Activated T-cell treated with anti-CD3 and anti-CD28 coated beads, Interleukin-2, amount 50 U/mL, for 4 hours (primary cell): Measurements from ENCODE around the gene TSPOAP1. TPM values are rescaled to one million over a fixed set of nuclear protein-coding genes. Genes with fewer than 3 reads are reported as not detected.
"Not testable (repeated sequence)": the region's sequence is repeated elsewhere in the genome, so short reads cannot be mapped to it uniquely, and the experiment has no call there.

ENCODE experiments used
- ATAC-seq, 2 donors: fragments of 200-7000 bp; cut with Tn5 transposase; one replicate each; pipeline ENCODE4 v1.10.0; 2021
- DNase-seq: peaks from one replicate; pipeline ENCODE4 v3.0.0-alpha.2; 2020
- H3K27me3 Mint-ChIP-seq: one replicate; pipeline ENCODE4 v1.8.0; 2021; ENCODE audit warnings: low read depth, mixed read lengths
- H3K36me3 Mint-ChIP-seq: one replicate; pipeline ENCODE4 v1.8.0; 2022; ENCODE audit warnings: mixed read lengths; ENCODE audit not compliant: insufficient read depth
- H3K4me1 Mint-ChIP-seq: one replicate; pipeline ENCODE4 v1.8.0; 2021; ENCODE audit warnings: low read depth, mixed read lengths
- H3K4me3 Mint-ChIP-seq: one replicate; pipeline ENCODE4 v1.8.0; 2021; ENCODE audit warnings: mild to moderate bottlenecking, moderate library complexity, mixed read lengths
- H3K9me3 Mint-ChIP-seq: one replicate; pipeline ENCODE4 v1.8.0; 2021; ENCODE audit warnings: mixed read lengths
- total RNA-seq, 3 donors: library from RNA; stranded (reverse); gene quantifications; one replicate each; pipeline ENCODE4 v1.2.1, GENCODE V29; 2021

TSPOAP1 gene
- total RNA-seq, 3 donors from 2014 or later, result 38.6 to 49.6 (median 43.2) TPM

DNA sequence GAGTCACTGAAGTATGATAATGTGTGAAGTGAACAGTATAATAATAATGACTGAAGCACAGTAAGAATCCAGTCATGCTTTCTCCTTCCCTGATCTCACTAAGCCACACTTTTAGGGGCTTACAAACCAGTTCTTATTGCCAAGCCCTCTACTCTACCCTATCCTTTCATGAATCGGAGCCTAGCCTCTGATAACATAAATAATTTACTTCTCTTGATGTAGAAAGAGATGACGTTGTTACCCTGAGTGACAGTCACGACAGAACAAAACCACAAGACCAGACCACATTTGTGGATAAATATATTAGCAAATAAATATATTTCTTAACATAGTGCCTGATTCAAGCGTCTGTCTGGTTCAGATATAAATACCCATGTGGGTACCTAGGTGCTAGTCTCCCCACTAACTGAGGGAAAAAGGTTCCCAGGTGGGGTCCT lies 24.8 kb upstream of the TSPOAP1 start:
- peak overlapping the region; percentile 100 for H3K4me3 Mint-ChIP-seq
- DNase-seq, result no peak
- no peaks in the 10 kb centered on the region for H3K27me3 Mint-ChIP-seq
- peaks cover 26% of the 10 kb centered on the region for H3K36me3 Mint-ChIP-seq
- H3K9me3 Mint-ChIP-seq, result no peaks in the 10 kb centered on the region
- H3K4me1 Mint-ChIP-seq, result peaks cover 44% of the 10 kb centered on the region
- ATAC-seq, result no peak

- Mint-ChIP-seq H3K9me3 (no peaks in the 10 kb centered on the region), H3K4me3 (peak overlapping the region; percentile 100), H3K4me1 (peaks cover 48% of the 10 kb centered on the region), H3K36me3 (peaks cover 30% of the 10 kb centered on the region), H3K27me3 (no peaks in the 10 kb centered on the region)
- no peak for DNase-seq
- ATAC-seq, result no peak
These were observed 24.2 kb upstream of the TSPOAP1 start for GRCh38 chr17:58352596-58353388.

DNA sequence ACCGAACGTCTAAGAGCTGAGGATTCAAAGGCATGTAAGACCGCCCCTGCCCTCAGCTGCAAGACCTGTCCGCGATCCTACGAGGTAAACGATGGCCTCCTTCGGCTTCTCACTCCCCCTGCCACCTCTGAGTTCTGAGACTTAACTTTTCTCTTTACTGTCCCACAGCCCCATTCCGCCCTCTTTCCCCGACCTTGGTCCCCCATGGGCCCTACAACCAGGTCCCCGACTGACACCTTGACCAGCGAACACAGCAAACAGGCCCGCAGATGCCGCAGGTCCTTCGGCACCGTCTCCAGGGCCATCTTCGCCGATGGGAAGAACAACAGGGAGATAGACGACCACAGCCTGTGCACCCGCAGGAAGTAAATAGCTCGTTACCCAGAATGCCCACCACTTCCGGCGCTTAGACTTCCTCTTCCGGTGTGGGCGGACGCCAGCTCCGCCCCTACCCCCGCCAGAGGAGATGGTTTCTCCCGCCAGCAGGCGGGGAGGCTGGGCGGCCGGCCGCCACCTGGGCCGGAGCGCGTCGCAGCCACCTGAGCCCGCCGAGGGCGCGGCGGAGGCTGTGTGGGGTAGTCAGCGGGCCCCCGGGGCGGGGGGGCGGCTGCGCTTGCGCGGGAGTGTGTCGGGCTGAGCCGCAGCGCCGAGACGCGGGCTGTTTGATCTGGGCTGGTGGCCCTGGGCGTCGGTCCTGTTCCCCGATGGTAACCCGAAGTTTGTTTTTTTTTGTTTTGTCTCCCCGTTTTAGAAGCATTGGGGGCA lies 23.4 kb upstream of the TSPOAP1 start, which contains the start of gene SUPT4H1:
Gene SUPT4H1, minus strand, starts transcription at position 371 of the 765 bp plus-strand sequence. Its CDS starts 66 bp downstream, at position 305.
- DNase-seq (peak; percentile 86), ATAC-seq (peak; percentile 92 to 93)
- Mint-ChIP-seq H3K4me3 (peak within 1 kb of the TSS; percentile 100), H3K4me1 (peaks cover 56% of the 10 kb centered on the region), H3K9me3 (no peaks in the 10 kb centered on the region), H3K27me3 (no peaks in the 10 kb centered on the region), H3K36me3 (peaks cover 38% of the 10 kb centered on the region)

GRCh38 chr17:58351182-58351581 lies 22.6 kb upstream of the TSPOAP1 start:
- no peaks in the 10 kb centered on the region for H3K27me3 Mint-ChIP-seq
- DNase-seq (no peak), ATAC-seq (peak in 1 of 2 donors; percentile 15)
- H3K36me3 Mint-ChIP-seq, result peaks cover 42% of the 10 kb centered on the region
- H3K4me3 Mint-ChIP-seq, result peak overlapping the region; percentile 100
- H3K4me1 Mint-ChIP-seq, result peaks cover 63% of the 10 kb centered on the region
- no peaks in the 10 kb centered on the region for H3K9me3 Mint-ChIP-seq

- H3K27me3 Mint-ChIP-seq, result no peaks in the 10 kb centered on the region
- no peak for DNase-seq
- peak overlapping the region; percentile 16 for H3K4me3 Mint-ChIP-seq
- H3K9me3 Mint-ChIP-seq, result no peaks in the 10 kb centered on the region
- peaks cover 59% of the 10 kb centered on the region for H3K36me3 Mint-ChIP-seq
- peaks cover 82% of the 10 kb centered on the region for H3K4me1 Mint-ChIP-seq
- no peak for ATAC-seq
These were observed 19.4 kb upstream of the TSPOAP1 start for GRCh38 chr17:58348038-58348437.

DNA sequence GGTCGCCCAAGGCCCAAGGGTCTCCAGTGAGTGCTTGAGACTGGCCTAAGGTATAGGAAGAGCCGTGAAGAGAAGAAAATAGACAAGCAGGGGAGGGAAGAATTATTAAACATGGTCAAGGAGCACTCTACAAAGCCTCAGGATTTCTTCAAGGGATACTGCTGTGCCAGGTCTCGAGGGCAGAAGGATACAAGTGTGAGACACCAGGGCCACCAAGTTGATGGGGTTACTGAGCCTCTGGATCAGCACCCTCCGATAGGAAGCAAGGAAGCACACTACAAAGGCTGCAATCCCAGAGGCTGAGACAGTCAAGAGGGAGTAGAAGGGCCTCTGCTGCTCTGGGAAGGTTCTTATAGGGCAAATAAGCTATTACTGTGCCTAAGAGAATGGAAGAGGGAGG lies 16.9 kb upstream of the TSPOAP1 start:
- Mint-ChIP-seq H3K9me3 (no peaks in the 10 kb centered on the region), H3K27me3 (no peaks in the 10 kb centered on the region), H3K4me1 (peaks cover 85% of the 10 kb centered on the region), H3K4me3 (peak overlapping the region; percentile 100), H3K36me3 (peaks cover 61% of the 10 kb centered on the region)
- ATAC-seq, result no peak
- no peak for DNase-seq

GRCh38 chr17:58344791-58345157 lies 16.2 kb upstream of the TSPOAP1 start:
- Mint-ChIP-seq H3K27me3 (no peaks in the 10 kb centered on the region), H3K4me1 (peaks cover 91% of the 10 kb centered on the region), H3K36me3 (peaks cover 67% of the 10 kb centered on the region), H3K9me3 (no peaks in the 10 kb centered on the region), H3K4me3 (peak overlapping the region; percentile 100)
- ATAC-seq (peak; percentile 70 to 73), DNase-seq (peak; percentile 59)

GRCh38 chr17:58344047-58344790 lies 15.6 kb upstream of the TSPOAP1 start:
- peak; percentile 87 to 88 for ATAC-seq
- peak; percentile 81 for DNase-seq
- Mint-ChIP-seq H3K9me3 (no peaks in the 10 kb centered on the region), H3K36me3 (peaks cover 61% of the 10 kb centered on the region), H3K4me3 (peak overlapping the region; percentile 100), H3K27me3 (no peaks in the 10 kb centered on the region), H3K4me1 (peaks cover 89% of the 10 kb centered on the region)

GRCh38 chr17:58343131-58343530 lies 14.5 kb upstream of the TSPOAP1 start:
- ATAC-seq, result no peak
- no peak for DNase-seq
- H3K4me1 Mint-ChIP-seq, result peaks cover 88% of the 10 kb centered on the region
- no peaks in the 10 kb centered on the region for H3K9me3 Mint-ChIP-seq
- H3K4me3 Mint-ChIP-seq, result peak overlapping the region; percentile 100
- peaks cover 51% of the 10 kb centered on the region for H3K36me3 Mint-ChIP-seq
- H3K27me3 Mint-ChIP-seq, result no peaks in the 10 kb centered on the region

DNA sequence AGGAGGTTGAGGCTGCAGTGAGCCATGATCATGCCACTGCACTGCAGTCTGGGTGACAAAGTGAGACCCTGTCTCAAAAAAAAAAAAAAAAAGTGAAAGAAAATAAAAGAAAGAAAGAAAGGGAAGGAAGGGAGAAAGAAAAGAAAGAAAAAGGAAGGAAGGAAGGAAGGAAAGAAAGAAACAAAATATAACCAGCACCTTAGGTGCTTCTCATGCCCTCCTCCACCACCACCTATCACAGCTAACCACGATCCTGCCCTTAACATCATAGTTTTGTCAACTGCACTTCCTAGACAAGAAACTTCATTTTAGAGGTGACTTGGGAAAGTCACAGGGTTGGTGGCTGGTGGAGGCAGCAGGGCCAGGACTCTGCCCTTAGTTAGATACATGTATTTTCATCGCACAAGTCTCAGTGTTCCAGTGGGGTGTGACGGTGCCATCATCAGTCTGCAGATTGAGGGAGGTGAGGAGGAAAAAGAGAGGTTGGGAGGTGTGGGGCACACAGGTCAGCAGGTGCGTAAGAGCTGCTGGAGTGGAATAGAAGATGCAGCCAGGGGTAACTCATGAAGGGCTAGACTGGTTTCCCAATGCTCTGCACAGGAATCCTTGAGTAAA lies 13.4 kb upstream of the TSPOAP1 start:
- DNase-seq, result no peak
- ATAC-seq, result no peak
- Mint-ChIP-seq H3K36me3 (peaks cover 42% of the 10 kb centered on the region), H3K4me3 (peak overlapping the region; percentile 100), H3K9me3 (no peaks in the 10 kb centered on the region), H3K4me1 (peaks cover 84% of the 10 kb centered on the region), H3K27me3 (no peaks in the 10 kb centered on the region)

GRCh38 chr17:58341136-58341860 lies 12.7 kb upstream of the TSPOAP1 start:
- H3K4me3 Mint-ChIP-seq, result peak overlapping the region; percentile 100
- H3K9me3 Mint-ChIP-seq, DNase-seq, H3K27me3 Mint-ChIP-seq, ATAC-seq: not testable (repeated sequence)
- H3K36me3 Mint-ChIP-seq, result peaks cover 37% of the 10 kb centered on the region
- H3K4me1 Mint-ChIP-seq, result peaks cover 84% of the 10 kb centered on the region

DNA sequence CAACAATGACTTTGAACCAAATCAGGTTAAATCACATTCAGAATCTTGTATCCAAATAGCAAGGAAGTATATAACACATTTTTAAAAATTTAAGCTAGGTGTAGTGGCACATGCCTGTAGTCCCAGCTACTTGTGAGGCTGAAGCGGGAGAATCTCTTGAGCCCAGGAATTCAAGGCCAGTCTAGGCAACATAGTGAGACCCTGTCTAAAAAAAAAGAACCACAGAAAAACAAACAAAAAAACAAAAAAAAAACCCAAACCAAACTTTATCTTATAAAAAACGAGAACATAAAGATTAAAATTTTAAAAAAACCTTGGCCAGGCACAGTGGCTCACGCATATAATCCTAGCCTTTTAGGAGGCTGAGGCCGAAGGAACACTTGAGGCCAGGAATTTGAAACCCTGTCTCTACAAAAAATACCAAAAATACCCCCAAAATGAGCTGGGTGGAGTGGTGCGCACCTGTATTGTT lies 11.8 kb upstream of the TSPOAP1 start:
- Mint-ChIP-seq H3K4me1 (peaks cover 84% of the 10 kb centered on the region), H3K27me3 (no peaks in the 10 kb centered on the region), H3K36me3 (peaks cover 29% of the 10 kb centered on the region), H3K4me3 (peak overlapping the region; percentile 100), H3K9me3 (no peaks in the 10 kb centered on the region)
- DNase-seq (no peak), ATAC-seq (no peak)

DNA sequence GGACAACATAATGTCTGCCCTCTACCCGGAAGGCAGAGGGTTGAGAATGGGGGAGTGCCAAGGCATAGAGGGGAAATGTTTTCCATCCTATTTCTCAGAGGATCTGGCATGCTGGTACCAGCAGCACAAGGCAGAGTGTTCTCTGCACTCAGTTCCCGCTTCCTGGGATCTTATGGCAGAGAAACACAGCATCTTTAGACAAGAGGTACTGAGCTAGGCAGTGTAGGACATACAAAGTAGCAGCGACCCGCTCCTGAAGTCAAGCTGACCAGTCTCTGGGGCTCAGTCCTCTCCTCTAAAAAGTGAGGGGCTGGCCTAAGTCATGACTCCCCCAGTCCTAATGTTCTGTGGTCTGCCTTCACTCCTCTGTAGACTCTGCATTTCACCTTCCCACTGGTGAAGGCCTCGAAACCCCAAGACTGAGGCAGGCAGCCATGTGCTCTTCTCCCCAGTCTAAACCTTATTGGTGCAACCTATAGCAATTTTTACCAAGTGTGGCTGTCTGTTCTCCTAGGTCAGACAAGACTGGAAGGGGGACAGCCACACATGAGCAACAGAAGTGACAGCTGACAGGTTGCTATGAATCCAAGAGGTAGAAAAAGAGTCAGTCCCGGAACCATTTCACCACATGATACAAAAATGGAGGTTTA lies 11.3 kb upstream of the TSPOAP1 start:
- Mint-ChIP-seq H3K27me3 (no peaks in the 10 kb centered on the region), H3K4me3 (peak overlapping the region; percentile 100), H3K4me1 (peaks cover 83% of the 10 kb centered on the region), H3K36me3 (peaks cover 23% of the 10 kb centered on the region), H3K9me3 (no peaks in the 10 kb centered on the region)
- ATAC-seq, result no peak
- DNase-seq, result no peak
